Activated gamma-delta T cell treated with anti-CD3 and anti-CD28 coated beads, Interleukin-2, amount 50 U/mL, for 16 hours (primary cell): ENCODE results near the gene CASP6.
"Not testable (repeated sequence)": the region's sequence is repeated elsewhere in the genome, so short reads cannot be mapped to it uniquely, and the experiment has no call there.

ENCODE experiments used
- DNase-seq: peaks from one replicate; pipeline ENCODE4 v3.0.0-alpha.2; 2020; ENCODE audit warnings: low read depth

The CASP6 gene

DNA sequence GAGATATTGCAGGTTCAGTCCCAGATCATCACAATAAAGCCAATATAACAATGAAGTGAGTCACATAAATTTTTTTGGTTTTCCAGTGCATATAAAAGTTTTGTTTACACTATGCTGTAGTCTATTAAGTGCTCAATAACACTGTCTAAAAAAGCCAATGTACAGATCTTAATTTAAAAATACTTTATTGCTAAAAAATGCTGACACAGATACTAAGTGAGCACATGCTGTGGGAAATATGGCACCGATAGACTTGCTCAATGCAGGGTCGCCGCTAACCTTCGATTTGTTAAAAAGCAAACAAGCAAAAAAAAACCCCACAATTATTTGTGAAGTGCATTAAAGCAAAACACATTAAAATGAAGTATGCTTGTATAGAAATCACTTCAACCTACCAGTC is 16.4 kb upstream of the CASP6 start:
- no peak for DNase-seq

DNA sequence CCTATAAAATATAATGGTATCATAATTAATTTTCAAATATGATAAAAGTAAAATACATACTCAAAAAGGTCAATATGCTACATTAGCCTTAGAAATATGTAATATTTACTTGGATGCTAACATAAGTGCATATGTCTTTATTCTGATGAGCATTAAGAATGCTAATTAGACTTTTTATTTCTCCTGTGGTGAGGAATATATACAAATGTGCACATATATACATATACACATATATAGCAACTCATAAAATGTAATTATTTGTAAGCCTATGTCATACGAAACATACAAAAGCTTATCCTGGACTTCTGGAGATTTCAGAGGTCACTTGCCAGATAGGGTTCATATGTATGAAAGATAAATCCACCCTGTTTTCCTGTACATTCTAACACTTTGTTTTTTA is 15.5 kb upstream of the CASP6 start:
- no peak for DNase-seq

DNA sequence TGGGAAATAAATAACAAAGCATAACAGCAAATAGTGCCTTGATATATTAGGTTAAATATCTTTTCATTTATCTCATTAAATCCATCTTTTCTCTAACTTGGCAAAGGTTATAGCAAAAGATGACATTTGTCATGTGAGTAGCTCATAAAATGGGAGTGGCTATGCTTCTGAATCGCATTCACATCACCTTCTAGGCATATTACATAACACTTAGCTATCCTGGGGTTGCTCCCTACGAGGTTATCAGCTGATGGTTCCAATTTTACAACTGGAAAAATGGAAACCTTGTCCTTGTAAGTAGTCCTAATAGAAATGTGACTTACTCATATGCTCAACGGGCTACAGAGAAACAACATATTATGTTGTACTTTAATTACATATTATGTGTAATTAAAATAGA is 10.3 kb upstream of the CASP6 start:
- DNase-seq: no peak

DNA sequence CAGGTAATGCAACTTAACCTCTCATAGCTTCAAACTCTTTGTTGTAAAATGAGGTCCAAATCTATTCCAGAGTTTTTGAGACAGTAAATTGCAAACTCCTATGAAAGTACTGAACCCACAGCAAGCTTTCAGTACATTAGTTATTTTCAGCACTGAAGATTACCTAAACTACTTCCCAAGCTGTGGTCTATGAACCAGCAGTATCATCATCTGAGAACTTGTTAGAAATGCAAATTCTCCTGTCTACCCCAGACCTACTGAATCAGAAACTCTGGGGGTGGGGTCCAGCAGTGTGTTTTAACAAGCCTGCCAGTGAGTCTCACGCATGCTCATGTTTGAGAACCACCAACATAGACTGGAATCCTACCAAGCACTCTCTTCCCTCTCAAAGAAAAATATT is 5.7 kb upstream of the CASP6 start:
- DNase-seq: no peak

DNA sequence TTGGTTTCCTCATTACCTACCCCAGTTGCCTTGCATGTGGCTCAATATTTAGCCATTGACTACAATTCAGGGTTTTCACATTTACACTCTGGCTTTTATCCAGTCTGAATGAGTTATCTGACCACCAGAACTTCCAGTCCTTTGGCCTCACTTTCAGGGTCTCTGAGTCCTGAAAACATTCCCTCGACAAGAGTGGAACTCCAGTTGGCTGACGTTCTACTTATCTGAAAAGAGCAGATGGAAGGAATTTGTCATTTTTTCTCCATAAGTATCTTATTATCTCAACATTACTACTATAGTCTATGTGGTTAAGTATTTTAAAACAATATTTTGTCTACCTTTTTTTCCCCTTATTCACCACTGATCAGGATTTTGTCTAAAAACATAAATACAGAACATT is 5.2 kb upstream of the CASP6 start:
- no peak for DNase-seq

DNA sequence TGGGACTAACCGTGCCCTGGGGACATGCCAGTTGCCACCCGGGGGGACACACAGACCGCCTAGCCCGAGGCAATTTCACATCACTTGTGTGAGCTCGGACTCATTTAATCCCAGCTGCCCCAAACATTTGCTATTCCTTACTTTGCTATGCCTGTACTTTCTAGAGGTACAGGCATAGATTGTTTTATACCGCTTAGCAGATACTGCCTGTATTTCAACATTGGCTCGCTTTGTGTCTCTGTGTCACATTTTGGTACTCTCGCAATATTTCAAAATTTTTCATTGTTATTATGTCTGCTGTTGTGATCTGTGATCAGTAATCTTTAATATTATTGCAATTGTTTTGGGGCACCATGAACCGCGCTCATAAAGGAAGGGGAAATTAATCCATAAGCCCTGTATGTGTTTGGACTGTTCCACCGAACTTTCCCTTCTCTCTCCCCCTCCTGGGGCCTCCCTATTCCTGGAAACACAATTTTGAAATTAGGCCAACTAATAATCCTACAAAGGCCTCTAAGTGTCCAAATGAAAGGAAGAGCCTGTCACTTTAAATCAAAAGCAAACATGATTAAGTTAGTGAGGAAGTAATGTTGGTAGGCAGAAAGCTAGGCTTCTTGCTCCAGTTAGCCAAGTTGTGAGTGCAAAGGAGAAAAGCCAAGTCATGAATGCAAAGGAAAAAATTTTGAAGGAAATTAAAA is 568 bp upstream of the CASP6 start:
- no peak for DNase-seq

DNA sequence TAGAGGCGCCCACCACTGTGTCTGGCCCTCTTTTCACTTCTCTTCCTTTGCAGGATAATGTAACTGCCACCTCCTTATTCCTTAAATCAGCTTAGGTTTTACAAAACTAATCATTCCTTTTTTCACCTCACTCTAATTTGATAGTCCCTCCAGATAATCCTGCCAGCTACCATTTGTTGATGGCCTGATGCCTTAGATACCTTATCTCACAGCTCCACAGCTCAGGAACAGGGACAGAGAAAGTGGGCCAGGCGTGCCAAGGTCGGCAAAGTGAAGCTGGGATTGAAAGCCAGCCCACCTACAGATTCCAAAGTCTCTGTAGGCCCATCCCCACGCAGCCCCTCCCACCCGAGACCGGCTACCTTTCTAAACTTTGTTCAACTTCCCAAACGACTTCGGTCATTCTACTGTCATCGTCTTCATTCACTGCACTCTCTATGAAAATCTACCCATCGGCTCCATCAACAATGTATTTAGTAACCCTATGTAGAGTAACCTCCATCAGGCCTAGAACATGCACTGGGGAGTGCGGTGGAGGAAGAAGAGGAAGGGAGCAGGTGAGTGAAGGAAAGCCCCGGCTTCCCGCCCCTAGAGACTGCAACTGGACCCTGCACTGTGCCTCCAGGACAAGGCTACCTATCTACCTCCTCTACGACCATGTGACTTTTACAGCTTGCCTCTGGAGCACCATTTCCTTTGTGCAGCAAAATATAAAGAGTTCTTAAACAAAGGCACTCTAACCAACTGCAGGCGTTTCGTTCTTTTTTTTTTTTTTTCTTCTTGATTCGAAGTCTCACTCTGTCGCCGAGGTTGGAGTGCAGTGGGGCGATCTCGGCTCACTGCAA is 1.5 kb downstream of the CASP6 start:
- DNase-seq: no peak

DNA sequence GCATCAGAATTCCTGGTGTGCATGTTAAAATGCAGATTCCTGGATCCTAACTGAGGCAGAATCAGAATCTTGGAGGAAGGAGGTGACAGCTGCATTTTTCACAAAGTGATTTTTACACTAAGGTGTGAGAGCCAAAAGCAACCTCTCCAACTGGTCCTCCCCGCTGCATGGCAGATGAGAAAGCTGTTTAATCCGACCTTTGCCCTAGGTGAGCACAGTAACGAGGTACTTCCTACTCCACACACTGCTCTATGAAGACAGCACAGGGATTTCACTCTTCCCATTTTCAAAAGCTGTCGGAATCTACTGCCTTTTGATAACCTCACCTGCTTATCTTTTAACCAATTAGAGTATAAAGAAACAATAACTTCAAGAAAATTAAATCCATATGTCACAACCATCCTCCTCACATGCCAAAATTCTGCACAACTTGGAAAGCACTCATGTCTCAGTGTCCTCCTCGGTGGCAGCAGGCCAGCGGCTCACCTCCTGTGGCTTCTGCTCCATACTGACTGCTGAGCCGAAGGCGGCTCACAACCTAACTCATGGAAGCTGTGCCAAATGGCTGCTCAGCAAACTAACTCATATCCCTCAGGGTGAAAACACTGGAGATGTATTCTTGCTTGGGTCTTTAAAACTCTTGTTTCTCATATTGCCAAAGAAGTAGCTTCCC is 3.6 kb downstream of the CASP6 start:
- DNase-seq: no peak

DNA sequence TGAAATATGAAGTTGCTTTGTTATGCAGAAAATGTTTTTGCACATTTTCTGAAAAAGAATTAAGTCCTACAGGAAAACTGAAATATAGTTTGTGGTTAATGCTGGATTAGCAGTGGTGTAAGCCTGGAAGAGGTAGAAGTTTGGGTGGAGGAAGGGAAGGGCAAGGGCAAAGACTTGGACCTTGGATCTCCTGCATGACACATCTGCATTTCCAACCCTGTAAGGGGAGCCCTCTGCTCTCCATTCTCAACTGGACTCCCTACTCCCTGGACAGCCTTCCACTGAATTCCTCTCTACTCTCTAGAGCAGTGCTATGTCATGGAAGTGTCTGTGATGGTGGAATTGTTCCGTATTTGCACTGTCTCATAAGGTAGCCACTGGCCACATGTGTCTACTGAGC is 4.6 kb downstream of the CASP6 start:
- no peak for DNase-seq

DNA sequence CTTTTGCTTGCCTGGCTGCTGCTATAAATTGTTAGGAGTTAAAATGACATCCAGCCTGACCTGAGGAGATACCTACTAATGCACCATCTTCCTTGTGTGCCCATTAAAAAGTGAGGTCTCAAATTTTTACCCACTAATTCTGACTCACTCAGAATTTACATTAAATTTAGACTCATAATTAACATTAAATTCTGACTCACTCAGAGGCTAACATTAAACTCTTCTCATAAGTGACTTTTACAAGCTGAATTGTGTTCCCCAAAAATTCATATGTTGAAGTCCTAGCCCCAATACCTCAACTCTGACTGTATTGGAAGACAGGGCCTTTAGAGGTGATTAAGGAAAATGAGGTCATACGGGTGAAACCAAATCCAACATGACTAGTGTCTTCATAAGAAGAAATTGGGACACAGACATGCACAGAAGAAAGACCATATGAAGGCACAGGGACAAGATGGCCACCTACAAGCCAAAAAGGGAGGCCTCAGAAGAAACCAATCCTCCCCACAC is 11.8 kb downstream of the CASP6 start:
- no peak for DNase-seq

DNA sequence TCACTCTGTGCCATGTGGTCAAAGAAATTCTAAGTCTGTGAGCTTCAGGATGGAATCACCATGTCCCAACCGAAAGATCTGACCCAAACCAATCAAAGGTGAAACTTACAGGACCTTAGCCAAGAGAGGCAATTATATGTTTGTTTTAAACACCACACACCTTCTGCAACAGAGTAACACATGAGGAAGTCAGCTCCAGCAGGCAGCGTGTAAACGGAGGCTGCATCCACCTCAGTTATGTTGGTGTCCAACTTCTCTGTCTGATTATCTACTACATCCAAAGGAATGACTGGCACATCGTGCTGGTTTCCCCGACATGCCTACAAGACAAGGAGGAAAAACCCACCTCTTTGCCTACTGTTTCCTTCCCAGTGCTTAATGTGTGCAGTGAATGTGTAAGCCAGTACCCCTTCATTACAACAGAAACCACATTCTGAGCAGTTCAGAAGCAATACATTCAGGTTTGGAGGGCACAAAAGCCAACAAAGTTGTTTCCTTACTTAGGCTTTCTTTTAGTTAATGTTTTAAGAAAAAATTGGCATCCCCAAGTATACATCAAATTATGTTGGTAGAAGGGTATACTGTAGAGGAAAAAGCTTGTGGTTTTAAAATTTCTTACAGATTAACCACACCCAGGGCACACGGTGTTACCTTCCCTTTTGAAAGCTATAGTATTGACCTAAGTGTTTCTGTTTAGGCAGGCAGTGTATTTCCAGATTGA is 12.4 kb downstream of the CASP6 start:
- no peak for DNase-seq

DNA sequence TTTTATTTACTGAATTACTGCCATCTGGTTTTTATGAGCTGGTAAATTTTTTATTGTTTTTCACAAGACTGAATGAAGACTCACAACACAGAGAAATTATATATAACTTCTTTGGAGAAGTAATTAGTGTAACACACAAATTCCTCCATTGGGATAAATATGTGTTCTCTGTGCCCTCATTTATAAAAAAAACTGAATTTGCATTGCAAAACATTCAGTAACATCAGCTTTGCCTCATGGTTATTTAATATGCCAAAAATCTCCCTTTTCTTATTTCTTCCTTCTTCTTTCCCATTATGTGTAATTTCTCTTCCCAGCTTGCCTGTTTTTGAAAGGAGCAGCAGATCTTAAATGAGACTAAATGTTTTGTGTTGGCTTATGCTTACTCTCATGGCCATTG is 18.5 kb downstream of the CASP6 start:
- DNase-seq: no peak

DNA sequence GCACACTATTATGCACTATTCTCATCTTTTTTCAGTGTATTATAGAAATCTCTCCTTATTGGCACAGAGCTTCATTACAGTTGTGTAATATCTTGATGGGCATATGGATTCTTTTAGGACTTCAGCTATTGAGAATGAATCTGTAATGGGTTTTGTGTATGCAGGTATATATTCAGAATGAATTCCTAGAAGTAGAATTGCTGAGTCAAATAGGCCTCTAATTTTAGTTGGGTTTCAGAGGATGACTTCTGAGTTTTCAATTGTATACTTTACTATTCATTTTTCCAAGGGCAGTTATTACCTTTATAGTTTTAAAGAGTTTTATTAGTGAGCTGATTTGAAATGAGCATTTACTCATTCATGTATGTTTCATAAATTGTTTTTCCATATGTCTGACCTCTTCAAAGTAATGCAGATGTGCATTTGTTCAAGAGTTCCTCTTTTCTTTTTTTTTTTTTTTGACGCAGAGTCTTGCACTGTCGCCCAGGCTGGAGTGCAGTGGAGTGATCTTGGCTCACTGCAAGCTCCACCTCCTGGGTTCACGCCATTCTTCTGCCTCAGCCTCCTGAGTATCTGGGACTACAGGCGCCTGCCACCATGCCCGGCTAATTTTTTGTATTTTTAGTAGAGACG is 19.5 kb downstream of the CASP6 start:
- no peak for DNase-seq

DNA sequence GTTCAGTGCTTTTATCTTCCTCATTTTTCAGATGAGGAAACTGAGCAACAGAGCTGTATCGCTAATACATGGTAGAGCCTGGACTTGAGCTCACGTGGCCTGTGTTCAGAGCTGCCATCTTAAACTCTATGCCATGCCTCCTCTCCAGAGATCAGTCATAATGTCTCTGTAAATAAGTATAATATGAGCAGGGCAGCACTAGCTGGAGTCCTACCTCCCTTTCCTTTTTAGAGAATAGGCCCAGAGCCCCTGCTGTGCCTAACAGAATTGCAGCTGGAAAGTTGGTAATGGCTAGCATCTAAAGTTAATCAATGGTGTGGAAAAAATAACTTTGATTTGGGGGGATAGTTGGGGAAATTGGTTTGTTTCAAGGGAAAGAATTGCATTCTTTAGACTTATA is 20.4 kb downstream of the CASP6 start:
- no peak for DNase-seq

DNA sequence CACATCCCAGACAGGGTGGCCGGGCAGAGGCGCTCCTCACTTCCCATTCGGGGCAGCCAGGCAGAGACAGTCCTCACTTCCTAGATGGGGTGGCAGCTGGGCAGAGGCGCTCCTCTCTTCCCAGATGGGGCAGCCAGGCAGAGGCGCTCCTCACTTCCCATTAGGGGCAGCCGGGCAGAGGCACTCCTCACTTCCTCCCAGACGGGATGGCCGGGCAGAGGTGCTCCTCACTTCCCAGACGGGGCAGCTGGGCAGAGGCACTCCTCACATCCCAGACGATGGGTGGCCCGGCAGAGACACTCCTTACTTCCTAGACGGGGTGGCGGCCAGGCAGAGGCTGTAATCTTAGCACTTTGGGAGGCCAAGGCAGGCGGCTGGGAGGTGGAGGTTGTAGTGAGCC is 24.3 kb downstream of the CASP6 start:
- not testable (repeated sequence) for DNase-seq

DNA sequence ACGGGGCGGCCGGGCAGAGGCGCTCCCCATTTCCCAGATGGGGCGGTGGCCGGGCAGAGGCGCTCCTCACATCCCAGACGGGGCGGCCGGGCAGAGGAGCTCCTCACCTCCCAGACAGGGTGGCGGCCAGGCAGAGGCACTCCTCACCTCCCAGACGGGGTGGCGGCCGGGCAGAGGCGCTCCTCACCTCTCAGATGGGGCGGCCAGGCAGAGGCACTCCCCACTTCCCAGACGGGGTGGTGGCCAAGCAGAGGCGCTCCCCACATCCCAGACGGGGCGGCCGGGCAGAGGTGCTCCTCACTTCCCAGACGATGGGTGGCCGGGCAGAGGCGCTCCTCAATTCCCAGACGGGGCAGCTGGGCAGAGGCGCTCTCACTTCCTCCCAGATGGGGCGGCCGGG is 24.8 kb downstream of the CASP6 start:
- not testable (repeated sequence) for DNase-seq

DNA sequence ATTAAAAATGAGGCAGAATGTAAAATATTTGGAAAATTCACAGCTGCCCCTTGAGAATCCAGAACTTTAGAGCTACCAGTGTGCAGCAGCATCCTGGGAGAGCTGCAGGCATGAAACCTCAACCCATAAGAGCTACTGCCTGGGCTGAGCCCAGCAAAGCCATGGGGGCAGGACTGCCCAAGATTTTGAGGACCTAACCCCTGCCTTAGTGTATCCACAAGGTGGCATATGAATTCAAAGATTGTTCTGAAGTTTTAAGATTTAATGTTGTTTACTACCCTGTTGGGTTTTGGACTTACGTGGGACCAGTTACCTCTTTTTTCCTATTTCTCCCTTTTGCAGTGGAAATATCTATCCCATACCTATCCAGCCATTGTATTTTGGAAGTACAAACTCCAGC is 26.4 kb downstream of the CASP6 start:
- no peak for DNase-seq

DNA sequence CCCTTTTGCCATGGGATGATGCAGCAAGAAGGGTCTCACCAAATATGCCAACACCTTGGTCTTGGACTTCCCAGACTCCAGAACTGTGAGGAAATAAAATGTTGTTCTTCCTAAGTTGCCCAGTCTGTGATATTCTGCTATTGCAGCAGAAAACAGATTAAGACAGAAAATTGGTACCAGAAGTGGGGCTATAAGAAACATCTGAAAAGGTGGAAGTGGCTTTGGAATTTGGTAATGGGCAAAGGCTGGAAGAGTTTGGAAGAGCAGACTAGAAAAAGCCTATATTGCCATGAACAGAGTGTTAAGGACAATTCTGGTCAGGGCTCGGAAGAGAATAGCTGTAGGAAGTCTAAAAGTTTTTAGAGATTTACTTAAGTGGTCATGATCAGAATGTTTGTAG is 27.4 kb downstream of the CASP6 start:
- no peak for DNase-seq

DNA sequence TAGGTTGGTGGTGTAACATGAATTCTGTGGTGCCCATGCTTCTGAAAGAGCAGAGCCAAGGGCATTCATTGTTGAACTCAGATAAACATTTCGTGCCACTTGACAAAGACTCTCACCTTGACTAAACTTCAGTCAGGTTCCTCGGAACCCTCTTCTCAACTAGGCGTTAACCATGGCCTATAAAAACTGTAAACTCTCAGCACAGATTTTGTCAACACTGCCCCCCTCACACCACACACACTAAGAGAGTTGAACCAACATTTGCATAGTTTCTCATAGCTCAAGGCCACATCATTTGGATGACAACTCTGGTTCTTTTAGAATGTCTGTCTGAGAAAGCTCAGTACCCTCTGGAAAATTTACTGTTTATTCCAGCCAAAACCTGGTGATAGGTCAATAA is 28.1 kb downstream of the CASP6 start:
- DNase-seq: no peak

DNA sequence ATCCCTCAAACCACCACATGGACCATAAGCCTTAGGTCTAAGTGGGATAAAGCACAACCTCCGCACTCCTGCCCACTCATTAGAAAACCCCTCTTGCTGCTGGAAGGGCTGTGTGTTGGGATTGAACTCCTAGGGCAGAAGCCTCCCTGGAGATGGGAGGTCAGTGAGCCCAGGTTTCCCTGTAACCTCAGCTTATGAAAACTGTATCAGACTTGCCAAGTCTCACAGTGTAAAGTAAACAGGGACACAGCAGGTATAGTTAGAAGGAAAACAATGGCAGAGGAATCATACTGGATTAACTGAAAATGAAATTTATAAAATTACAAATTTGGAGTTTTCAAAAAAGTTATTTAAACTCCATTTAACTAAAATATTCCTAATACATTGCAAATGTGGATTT is 29.9 kb downstream of the CASP6 start:
- DNase-seq: no peak

DNA sequence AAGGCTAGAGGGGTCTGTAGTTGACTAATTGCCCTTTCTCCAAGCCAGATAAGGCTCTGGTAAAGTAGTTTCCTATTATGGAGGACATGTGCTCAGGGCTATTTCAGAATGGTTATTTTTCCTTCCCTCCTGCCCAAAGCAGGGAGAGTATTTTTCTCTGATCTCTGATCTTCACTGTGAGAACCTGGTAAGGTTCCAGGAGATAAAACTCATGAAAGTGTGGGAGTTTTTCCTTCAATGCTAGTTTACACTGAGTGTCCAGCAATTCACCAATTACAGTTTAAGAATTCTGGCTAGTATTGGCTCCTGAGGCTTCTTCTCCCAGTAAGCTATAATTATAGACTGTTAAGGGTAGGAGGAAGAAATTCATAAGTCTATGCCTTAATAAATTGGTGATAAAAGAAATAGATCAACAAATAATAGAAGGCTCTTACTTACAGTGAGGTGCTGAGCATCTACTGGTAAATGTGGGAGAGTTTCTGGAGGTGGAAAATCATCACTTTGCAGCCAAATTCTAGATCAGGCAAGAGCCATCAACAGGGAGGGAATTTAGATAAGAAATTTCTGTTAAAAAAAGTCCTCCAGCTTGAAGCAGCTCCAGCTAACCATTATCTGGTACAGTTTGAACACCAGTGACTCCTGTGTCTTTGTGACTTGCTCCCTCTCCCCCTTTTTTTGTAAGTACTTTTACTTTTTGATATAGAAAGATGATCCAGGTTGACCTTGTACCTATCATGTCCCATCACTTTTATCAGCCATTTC is 30.9 kb downstream of the CASP6 start:
- no peak for DNase-seq
